ENCODE measurements around the gene STAT5A. TPM values are rescaled to one million over a fixed set of nuclear protein-coding genes. Genes with fewer than 3 reads are reported as not detected.
"Not testable (repeated sequence)": the region's sequence is repeated elsewhere in the genome, so short reads cannot be mapped to it uniquely, and the experiment has no call there.

The STAT5A gene
- total RNA-seq, 4 donors from 2014 or later: 151 to 200 (median 171) TPM

DNA sequence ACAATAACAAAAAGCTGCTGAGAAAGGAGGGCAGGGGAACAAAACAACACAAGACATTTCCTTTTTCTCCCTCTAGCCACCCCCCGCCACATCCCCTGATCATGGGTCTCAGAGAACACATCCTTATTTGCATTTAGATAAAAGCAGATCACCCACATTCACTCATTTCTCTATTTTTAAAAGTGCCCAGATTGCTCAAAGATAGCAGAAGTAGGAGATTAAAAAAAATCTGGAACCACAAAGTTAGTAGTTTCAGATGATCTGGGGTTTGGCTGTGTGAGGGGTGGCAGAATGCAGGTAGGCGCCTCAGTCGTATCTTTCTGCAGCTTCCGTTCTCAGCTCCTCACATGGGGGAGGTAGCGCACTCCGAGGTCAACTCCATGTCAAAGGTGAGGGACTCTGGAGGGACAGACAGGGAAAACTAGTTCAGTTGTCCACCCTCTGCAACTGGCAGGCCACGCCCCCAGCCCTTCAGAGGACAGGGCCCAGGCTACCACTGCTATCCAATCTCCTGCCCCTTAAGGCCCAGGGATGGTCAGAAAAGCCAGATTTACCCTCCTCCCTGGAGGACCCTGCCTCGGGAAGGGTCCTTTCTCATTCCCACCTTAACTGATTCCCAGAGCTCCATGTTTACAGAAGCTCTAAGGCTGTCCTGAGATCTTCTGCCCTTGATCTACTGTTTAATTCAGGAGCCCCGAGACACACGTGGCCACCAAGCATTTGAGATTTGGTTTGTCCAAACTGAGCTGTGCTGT lies 27.3 kb downstream of the STAT5A start:
- ATAC-seq (ENCODE audit: low FRiP score) (no peak), DNase-seq (ENCODE audit: low spot score) (no peak)
- TF ChIP-seq, protein P1, sequence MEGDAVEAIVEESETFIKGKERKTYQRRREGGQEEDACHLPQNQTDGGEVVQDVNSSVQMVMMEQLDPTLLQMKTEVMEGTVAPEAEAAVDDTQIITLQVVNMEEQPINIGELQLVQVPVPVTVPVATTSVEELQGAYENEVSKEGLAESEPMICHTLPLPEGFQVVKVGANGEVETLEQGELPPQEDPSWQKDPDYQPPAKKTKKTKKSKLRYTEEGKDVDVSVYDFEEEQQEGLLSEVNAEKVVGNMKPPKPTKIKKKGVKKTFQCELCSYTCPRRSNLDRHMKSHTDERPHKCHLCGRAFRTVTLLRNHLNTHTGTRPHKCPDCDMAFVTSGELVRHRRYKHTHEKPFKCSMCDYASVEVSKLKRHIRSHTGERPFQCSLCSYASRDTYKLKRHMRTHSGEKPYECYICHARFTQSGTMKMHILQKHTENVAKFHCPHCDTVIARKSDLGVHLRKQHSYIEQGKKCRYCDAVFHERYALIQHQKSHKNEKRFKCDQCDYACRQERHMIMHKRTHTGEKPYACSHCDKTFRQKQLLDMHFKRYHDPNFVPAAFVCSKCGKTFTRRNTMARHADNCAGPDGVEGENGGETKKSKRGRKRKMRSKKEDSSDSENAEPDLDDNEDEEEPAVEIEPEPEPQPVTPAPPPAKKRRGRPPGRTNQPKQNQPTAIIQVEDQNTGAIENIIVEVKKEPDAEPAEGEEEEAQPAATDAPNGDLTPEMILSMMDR (IDR thresholded peaks at IDR 0.05): no peak

DNA sequence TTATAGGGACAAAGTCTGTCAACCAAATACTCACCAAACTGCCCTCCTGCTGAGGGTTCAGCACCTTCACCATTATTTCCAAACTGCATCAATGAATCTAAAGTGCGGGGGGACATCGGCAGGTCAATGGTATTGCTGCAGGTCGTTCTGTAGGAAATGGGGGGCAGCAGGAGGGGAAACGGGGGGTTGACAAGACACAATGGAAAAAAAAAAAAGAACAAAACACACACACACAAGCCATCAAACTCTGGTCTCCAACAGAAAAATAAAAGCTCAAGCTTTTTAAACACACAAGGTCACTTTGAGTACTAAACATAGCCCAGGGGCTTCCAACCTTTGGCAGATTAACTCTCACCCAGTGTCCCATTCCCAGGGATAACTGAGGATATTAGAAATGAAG lies 28.5 kb downstream of the STAT5A start:
- no peak for DNase-seq (ENCODE audit: low spot score)
- no peak for ATAC-seq (ENCODE audit: low FRiP score)
- TF ChIP-seq, protein P1 (IDR thresholded peaks at IDR 0.05): no peak

DNA sequence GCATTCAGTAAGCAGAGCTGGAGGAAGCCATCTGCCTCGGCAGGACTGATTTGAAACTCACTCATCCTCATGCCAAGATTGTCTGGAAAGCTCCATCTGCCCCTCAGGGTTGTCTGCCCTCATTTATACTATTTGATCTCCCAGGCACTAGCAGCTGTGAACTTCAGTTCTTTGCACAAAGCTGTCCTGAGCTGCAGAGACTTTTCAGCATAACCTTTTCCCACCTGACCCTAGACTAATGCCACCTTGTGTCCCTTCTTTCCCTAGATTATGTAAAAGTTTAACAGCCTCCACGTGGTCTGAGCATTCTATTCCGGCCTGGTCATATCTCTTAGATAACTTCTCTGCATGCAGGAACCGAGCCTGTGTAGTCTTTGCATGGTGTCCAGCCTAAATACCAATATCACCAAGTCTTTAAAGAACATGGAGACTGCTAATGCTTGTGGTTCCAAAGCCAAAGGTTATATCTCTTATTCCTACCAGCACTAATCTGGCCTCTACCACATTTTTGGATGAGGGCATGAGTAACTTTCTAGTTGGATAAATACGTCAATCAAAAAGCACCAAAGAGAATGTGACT lies 29.1 kb downstream of the STAT5A start:
- no peak for ATAC-seq (ENCODE audit: low FRiP score)
- DNase-seq (ENCODE audit: low spot score): no peak
- TF ChIP-seq, protein P1 (IDR thresholded peaks at IDR 0.05): no peak

DNA sequence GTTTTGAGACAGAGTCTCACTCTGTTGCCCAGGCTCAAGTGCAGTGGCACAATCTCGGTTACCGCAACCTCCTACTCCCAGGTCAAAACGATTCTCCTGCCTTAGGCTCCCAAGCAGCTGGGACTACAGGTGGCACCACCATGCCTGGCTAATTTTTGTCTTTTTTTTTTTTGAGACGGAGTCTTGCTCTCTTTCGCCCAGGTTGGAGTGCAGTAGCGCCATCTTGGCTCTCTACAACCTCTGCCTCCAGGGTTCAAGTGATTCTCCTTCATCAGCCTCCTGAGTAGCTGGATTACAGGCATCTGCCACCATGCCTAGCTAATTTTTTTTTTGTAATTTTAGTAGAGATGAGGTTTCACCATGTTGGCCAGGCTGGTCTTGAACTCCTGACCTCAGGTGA lies 29.7 kb downstream of the STAT5A start:
- ATAC-seq (ENCODE audit: low FRiP score); DNase-seq (ENCODE audit: low spot score): not testable (repeated sequence)

DNA sequence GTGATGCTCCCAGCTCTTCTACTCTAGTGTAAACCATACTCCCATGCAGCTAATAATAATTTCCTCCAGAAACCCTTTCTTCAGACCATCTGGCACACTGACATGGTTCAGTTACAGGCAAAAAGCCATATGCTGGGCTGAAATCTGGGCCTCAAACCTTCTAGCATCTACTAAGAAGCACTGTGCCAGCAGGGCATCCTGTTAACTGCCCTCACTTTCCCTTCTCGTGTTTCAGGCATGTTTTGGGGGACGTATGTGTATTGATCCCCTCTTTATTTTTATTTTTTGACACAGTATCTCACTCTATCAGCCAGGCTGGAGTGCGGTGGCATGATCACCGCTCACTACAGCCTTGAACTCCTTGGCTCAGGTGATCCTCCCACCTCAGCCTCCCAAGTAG lies 33.3 kb downstream of the STAT5A start:
- no peak for DNase-seq (ENCODE audit: low spot score)
- TF ChIP-seq, protein P1 (IDR thresholded peaks at IDR 0.05): no peak
- no peak for ATAC-seq (ENCODE audit: low FRiP score)

DNA sequence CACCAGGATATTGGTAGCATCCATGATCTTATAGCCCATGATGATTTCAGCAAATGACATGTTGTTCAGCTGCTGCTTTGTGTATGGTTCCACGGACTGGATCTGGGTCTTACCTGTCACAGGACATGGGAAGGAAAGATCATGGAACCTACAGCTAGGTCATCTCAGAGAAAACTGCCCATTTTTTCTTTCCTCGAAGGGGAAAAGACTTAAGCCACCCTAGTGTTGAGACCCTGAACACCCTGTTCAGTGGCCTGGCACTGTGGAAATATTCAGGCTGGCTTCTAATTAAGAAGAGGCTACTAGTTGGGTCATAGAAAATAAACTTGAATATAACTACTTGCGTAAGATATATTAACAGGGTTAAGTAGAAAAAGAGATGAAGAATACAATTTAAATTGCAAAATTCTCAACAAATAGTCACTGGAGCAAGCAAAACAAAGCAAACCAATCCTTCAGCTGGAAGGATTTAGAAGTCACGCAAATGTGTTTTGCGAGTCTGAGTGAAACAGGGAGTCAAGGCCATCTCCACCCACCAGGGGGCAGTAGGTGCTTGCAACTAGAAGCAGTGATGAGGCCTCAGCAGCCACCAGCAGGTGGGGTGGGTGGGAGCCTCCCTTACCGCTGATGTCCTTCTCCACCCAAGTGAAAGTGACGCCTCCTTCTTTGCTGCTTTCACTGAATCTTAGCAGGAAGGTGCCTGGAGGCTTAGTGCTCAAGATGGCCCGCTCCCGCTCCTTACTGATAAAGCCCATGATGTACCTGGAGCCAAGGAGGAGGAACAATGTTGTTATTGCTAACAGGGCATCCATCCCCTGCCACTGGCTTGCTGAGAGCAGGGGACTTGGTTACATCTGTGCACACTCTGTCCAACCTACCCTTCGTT lies 34.3 kb downstream of the STAT5A start:
- TF ChIP-seq, protein P1 (IDR thresholded peaks at IDR 0.05): peak in 2 of 3 donors; percentile 94 to 97
- ATAC-seq (ENCODE audit: low FRiP score) (peak; percentile 55), DNase-seq (ENCODE audit: low spot score) (peak; percentile 99)

DNA sequence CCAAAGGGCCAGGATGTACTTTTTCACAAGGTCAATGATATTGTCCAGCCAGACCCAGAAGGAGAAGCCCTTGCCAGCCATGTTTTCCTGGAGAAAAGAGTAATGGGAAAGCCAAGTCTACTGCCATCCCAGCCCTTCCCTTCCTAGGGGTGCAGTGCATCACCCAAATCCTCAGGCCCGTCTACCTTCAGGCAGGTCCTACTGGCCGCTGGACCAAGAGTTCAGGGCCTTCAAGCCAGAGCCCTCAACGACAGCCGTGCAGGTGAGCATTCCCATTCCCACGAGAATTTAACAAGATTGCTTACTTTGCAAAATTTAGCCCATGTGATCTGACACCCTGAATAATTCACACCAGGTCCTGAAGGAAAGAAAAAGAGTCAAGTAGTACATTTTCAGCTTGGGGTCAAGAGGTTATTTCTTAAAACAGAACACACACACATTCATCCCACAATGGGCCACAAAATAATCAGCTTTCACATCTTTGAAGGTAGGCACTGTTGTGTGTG lies 35.0 kb downstream of the STAT5A start:
- DNase-seq (ENCODE audit: low spot score): no peak
- TF ChIP-seq, protein P1 (IDR thresholded peaks at IDR 0.05): no peak
- no peak for ATAC-seq (ENCODE audit: low FRiP score)
